HepG2 (cell line): Measurements from ENCODE around the gene BMP6.

Experiments
- CHD2 ChIP-seq: IDR thresholded peaks from 2 replicates; pipeline ENCODE4 v1.6.1; 2011; ENCODE audit warnings: low read depth, low read length, improper control_type of control experiment
- CHD4 ChIP-seq: fragments of 200-600 bp; sonication (generic); IDR thresholded peaks from 2 replicates; pipeline ENCODE4 v1.7.0; 2017; ENCODE audit warnings: mild to moderate bottlenecking, low read length, borderline replicate concordance
- CTCF ChIP-seq: sonication (generic); formaldehyde crosslinking; IDR thresholded peaks from 2 replicates; pipeline ENCODE4 v1.5.0; 2020; ENCODE audit warnings: mild to moderate bottlenecking, missing genetic modification reagents, moderate library complexity
- FIP1L1 ChIP-seq: fragments of 200-400 bp; formaldehyde crosslinking; IDR thresholded peaks from 2 replicates; pipeline ENCODE4 v1.6.1; 2018; ENCODE audit warnings: low read depth, mild to moderate bottlenecking, low read length, moderate library complexity, borderline replicate concordance; ENCODE audit not compliant: insufficient read depth
- FOSL1 ChIP-seq: sonication (generic); formaldehyde crosslinking; IDR thresholded peaks from 2 replicates; pipeline ENCODE4 v1.9.0; 2021; ENCODE audit warnings: missing genetic modification reagents, borderline replicate concordance
- JUND ChIP-seq: sonication (generic); formaldehyde crosslinking; IDR thresholded peaks from 2 replicates; pipeline ENCODE4 v1.8.0; 2022; ENCODE audit warnings: mild to moderate bottlenecking, missing genetic modification reagents
- MIER3 ChIP-seq: IDR thresholded peaks from 2 replicates; pipeline ENCODE4 v1.6.1; 2016; ENCODE audit warnings: missing compliant biosample characterization, borderline replicate concordance
- POLR2A ChIP-seq, 2 experiments: IDR thresholded peaks; 2 replicates each; pipeline ENCODE4 v1.6.1; 2011; ENCODE audit warnings: low read depth in 2 of 2, low read length in 2 of 2, mild to moderate bottlenecking in 1 of 2, moderate library complexity in 1 of 2; ENCODE audit not compliant: insufficient read depth in 1 of 2
- SNRNP70 ChIP-seq: fragments of 200-400 bp; formaldehyde crosslinking; IDR thresholded peaks from 2 replicates; pipeline ENCODE4 v1.6.1; 2017; ENCODE audit warnings: mild to moderate bottlenecking, low read depth, low read length, moderate library complexity
- YY1 ChIP-seq: IDR thresholded peaks from 2 replicates; pipeline ENCODE4 v1.6.1; 2011; ENCODE audit warnings: low read length, low read depth, moderate library complexity, mild to moderate bottlenecking; ENCODE audit not compliant: insufficient read depth, insufficient replicate concordance
- ZBTB14 ChIP-seq: sonication (generic); formaldehyde crosslinking; IDR thresholded peaks from 2 replicates; pipeline ENCODE4 v1.4.0; 2020; ENCODE audit warnings: missing genetic modification reagents
- ZNF138 ChIP-seq: sonication (generic); formaldehyde crosslinking; IDR thresholded peaks from 2 replicates; pipeline ENCODE4 v1.5.0; 2020; ENCODE audit warnings: mild to moderate bottlenecking, low read depth, missing genetic modification reagents

GRCh38 chr6:7836371-7837026, 110.6 kb downstream of the BMP6 start:
- TF ChIP-seq YY1 (no peak), FOSL1 (no peak), FIP1L1 (no peak), ZBTB14 (CRISPR knock-in tag) (no peak), POLR2A (IDR thresholded peaks at IDR 0.05; ENCODE audit: insufficient read depth in 1 of 2, low read depth in 2 of 2, low read length in 2 of 2) (no peak), CTCF (no peak), SNRNP70 (no peak), MIER3 (CRISPR knock-in tag) (no peak), JUND (CRISPR knock-in tag) (no peak), CHD2 (no peak), CHD4 (no peak), ZNF138 (CRISPR knock-in tag) (no peak)
